Neural progenitor cell (in vitro differentiated cells): Measurements from ENCODE around the gene USP35.

Source experiments
- CTCF ChIP-seq: fragments of 200-600 bp; sonication (generic); IDR thresholded peaks from 2 replicates; pipeline ENCODE4 v1.5.1; 2017; ENCODE audit warnings: antibody characterized with exemption, mild to moderate bottlenecking
- EZH2phosphoT487 ChIP-seq: fragments of 200-600 bp; sonication (generic); IDR thresholded peaks from 2 replicates; pipeline ENCODE4 v1.6.1; 2017; ENCODE audit warnings: antibody characterized with exemption

GRCh38 chr11:78223320-78223954, 34.7 kb downstream of the USP35 start:
- TF ChIP-seq EZH2phosphoT487 (no peak), CTCF (no peak)
